Mesenchymal stem cell (in vitro differentiated cells and primary cell): ENCODE measurements around the gene BCL2L12.

Source experiments
- DNase-seq: peaks from one replicate; pipeline ENCODE4 v3.0.0-alpha.2; 2013
- H2AFZ ChIP-seq: one replicate; pipeline ENCODE4 v1.6.1; 2013; ENCODE audit warnings: low read depth, mild to moderate bottlenecking, control low read depth, inconsistent platforms, low read length, moderate library complexity
- H2AK5ac ChIP-seq: 2 replicates; pipeline ENCODE4 v1.6.1; 2013; ENCODE audit warnings: low read length, moderate library complexity, mild to moderate bottlenecking, inconsistent platforms; ENCODE audit not compliant: severe bottlenecking
- H2BK120ac ChIP-seq: one replicate; pipeline ENCODE4 v1.6.1; 2013; ENCODE audit warnings: low read depth, mild to moderate bottlenecking, inconsistent platforms, low read length, moderate library complexity
- H2BK12ac ChIP-seq, 2 experiments: one replicate each; pipeline ENCODE4 v1.6.1; 2013; ENCODE audit warnings: inconsistent platforms in 2 of 2, low read length in 2 of 2, mild to moderate bottlenecking in 2 of 2, moderate library complexity in 2 of 2, control low read depth in 1 of 2
- H2BK15ac ChIP-seq: one replicate; pipeline ENCODE4 v1.6.1; 2013; ENCODE audit warnings: mild to moderate bottlenecking, low read depth, inconsistent platforms; ENCODE audit not compliant: poor library complexity, severe bottlenecking
- H2BK5ac ChIP-seq: 2 replicates; pipeline ENCODE4 v1.6.1; 2013; ENCODE audit warnings: low read depth, mild to moderate bottlenecking, low read length, control low read depth, inconsistent platforms; ENCODE audit not compliant: poor library complexity, severe bottlenecking
- H3K14ac ChIP-seq, 2 experiments: one replicate each; pipeline ENCODE4 v1.6.1; 2013; ENCODE audit warnings: inconsistent platforms in 2 of 2, low read length in 2 of 2, control low read depth in 1 of 2, mild to moderate bottlenecking in 1 of 2, moderate library complexity in 1 of 2
- H3K18ac ChIP-seq, 2 experiments: one replicate each; pipeline ENCODE4 v1.6.1; 2013; ENCODE audit warnings: inconsistent platforms in 2 of 2, low read length in 2 of 2, control low read depth in 1 of 2, low read depth in 1 of 2, mild to moderate bottlenecking in 1 of 2
- H3K23ac ChIP-seq, 2 experiments: one replicate each; pipeline ENCODE4 v1.6.1; 2013; ENCODE audit warnings: inconsistent platforms in 2 of 2, low read length in 2 of 2, mild to moderate bottlenecking in 2 of 2, moderate library complexity in 2 of 2, control low read depth in 1 of 2
- H3K27ac ChIP-seq: 2 replicates; pipeline ENCODE4 v1.5.1; 2013; ENCODE audit warnings: mild to moderate bottlenecking, moderate library complexity, low read length, control low read depth, inconsistent platforms; ENCODE audit not compliant: poor library complexity, severe bottlenecking
- H3K27me3 ChIP-seq, 2 experiments: 2 replicates each; pipeline versions ENCODE4 v1.6.1 to v1.7.0; 2013; ENCODE audit warnings: low read length in 2 of 2, mild to moderate bottlenecking in 2 of 2, moderate library complexity in 2 of 2, control low read depth in 1 of 2, inconsistent platforms in 1 of 2; ENCODE audit not compliant: control insufficient read depth in 1 of 2, insufficient read depth in 1 of 2
- H3K36me3 ChIP-seq, 2 experiments: 2 replicates each; pipeline versions ENCODE4 v1.6.1 to v1.7.0; 2013; ENCODE audit warnings: low read length in 2 of 2, control low read depth in 1 of 2, inconsistent platforms in 1 of 2, low read depth in 1 of 2, mild to moderate bottlenecking in 1 of 2; ENCODE audit not compliant: insufficient read depth in 2 of 2, control insufficient read depth in 1 of 2
- H3K4ac ChIP-seq, 2 experiments: one replicate each; pipeline ENCODE4 v1.6.1; 2013; ENCODE audit warnings: inconsistent platforms in 2 of 2, low read length in 2 of 2, mild to moderate bottlenecking in 2 of 2, moderate library complexity in 2 of 2, control low read depth in 1 of 2, low read depth in 1 of 2
- H3K4me1 ChIP-seq: 2 replicates; pipeline ENCODE4 v1.6.1; 2013; ENCODE audit warnings: low read depth, low read length, control low read depth; ENCODE audit not compliant: control insufficient read depth, insufficient read depth
- H3K4me2 ChIP-seq: 2 replicates; pipeline ENCODE4 v1.6.1; 2013; ENCODE audit warnings: low read length, mild to moderate bottlenecking, inconsistent platforms; ENCODE audit not compliant: poor library complexity, severe bottlenecking
- H3K4me3 ChIP-seq, 2 experiments: 2 replicates each; pipeline versions ENCODE4 v1.5.1 to v1.7.0; 2013; ENCODE audit warnings: low read length in 2 of 2, mild to moderate bottlenecking in 2 of 2, control low read depth in 1 of 2, low read depth in 1 of 2; ENCODE audit not compliant: insufficient read depth in 1 of 2
- H3K79me1 ChIP-seq: replicated peaks from 2 replicates; pipeline ENCODE4 v1.6.1; 2013; ENCODE audit warnings: mild to moderate bottlenecking, control low read depth, low read length, inconsistent platforms; ENCODE audit not compliant: poor library complexity, severe bottlenecking
- H3K9ac ChIP-seq: 2 replicates; pipeline ENCODE4 v1.7.0; 2013; ENCODE audit warnings: mild to moderate bottlenecking, low read length, moderate library complexity
- H3K9me3 ChIP-seq: 2 replicates; pipeline ENCODE4 v1.7.0; 2013; ENCODE audit warnings: mild to moderate bottlenecking, low read length; ENCODE audit not compliant: control insufficient read depth
- H4K8ac ChIP-seq: one replicate; pipeline ENCODE4 v1.6.1; 2013; ENCODE audit warnings: inconsistent platforms, mild to moderate bottlenecking, low read length, moderate library complexity
- H4K91ac ChIP-seq: one replicate; pipeline ENCODE4 v1.6.1; 2013; ENCODE audit warnings: mild to moderate bottlenecking, low read length, inconsistent platforms
- WGBS: methylation state at CpG from one replicate; pipeline ENCODE4 v1.1.7; 2013; ENCODE audit warnings: mixed read lengths; 5-methylcytosine and 5-hydroxymethylcytosine counted together

Gene BCL2L12

DNA sequence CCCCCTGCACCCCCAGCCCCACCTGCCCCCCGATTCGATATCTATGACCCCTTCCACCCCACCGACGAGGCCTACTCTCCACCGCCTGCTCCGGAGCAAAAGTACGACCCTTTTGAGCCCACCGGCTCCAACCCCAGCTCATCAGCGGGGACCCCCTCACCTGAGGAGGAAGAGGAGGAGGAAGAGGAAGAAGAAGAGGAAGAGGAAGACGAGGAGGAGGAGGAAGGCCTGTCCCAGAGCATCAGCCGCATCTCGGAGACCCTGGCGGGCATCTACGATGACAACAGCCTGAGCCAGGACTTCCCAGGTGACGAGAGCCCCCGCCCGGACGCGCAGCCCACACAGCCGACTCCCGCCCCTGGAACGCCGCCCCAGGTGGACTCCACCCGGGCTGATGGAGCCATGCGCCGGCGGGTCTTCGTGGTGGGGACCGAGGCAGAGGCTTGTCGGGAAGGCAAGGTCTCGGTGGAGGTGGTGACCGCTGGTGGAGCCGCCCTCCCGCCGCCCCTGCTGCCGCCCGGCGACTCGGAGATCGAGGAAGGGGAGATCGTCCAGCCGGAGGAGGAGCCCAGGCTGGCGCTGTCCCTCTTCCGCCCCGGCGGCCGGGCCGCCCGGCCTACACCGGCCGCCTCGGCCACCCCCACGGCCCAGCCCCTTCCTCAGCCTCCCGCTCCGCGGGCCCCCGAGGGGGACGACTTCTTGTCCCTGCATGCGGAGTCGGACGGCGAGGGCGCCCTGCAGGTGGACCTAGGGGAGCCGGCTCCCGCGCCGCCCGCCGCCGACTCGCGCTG is 14.5 kb upstream of the BCL2L12 start:
- H3K79me1 ChIP-seq, result peaks cover 48% of the 10 kb centered on the region
- no peak for DNase-seq
- peaks cover 72 to 91% of the 10 kb centered on the region in 2 experiments for H3K36me3 ChIP-seq
- H2AFZ ChIP-seq, result no peak overlapping the region
- peaks cover 4% of the 10 kb centered on the region for H3K4me1 ChIP-seq
- H2BK5ac ChIP-seq, result no peak overlapping the region
- H2BK120ac ChIP-seq, result no peak overlapping the region
- no peak overlapping the region for H3K9ac ChIP-seq
- no peak overlapping the region for H2BK15ac ChIP-seq
- H3K27ac ChIP-seq, result no peak overlapping the region
- no peak overlapping the region for H4K8ac ChIP-seq
- H3K4me2 ChIP-seq, result no peak overlapping the region
- H3K4ac ChIP-seq, result no peak overlapping the region
- H3K27me3 ChIP-seq, result no peaks in the 10 kb centered on the region
- 98% methylated on average over 49 of the region's 72 CpGs for WGBS
- no peak overlapping the region for H3K14ac ChIP-seq
- H3K9me3 ChIP-seq, result no peaks in the 10 kb centered on the region
- no peak overlapping the region for H3K23ac ChIP-seq
- H3K4me3 ChIP-seq, result no peak overlapping the region
- no peak overlapping the region for H2AK5ac ChIP-seq
- no peak overlapping the region for H2BK12ac ChIP-seq
- H4K91ac ChIP-seq, result no peak overlapping the region
- no peak overlapping the region for H3K18ac ChIP-seq

DNA sequence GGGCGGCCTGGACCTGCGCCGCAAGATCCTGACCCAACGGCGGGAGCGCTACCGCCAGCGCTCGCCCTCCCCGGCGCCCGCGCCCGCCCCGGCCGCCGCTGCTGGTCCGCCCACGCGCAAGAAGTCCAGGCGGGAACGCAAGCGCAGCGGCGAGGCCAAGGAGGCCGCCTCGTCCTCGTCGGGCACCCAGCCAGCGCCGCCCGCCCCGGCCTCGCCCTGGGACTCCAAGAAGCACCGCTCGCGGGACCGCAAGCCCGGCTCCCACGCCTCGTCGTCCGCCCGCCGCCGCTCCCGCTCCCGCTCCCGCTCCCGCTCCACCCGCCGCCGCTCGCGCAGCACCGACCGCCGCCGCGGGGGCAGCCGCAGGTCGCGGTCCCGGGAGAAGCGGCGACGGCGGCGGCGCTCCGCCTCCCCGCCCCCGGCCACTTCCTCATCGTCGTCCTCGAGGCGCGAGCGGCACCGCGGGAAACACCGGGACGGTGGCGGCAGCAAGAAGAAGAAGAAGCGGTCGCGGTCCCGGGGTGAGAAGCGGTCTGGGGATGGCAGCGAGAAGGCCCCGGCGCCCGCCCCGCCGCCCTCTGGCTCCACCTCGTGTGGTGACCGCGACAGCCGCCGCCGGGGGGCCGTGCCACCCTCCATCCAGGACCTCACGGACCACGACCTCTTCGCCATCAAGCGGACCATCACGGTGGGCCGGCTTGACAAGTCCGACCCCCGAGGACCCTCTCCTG is 13.7 kb upstream of the BCL2L12 start:
- WGBS, result 98% methylated on average over 91 of the region's 110 CpGs
- no peak overlapping the region for H3K4ac ChIP-seq
- DNase-seq, result no peak

DNA sequence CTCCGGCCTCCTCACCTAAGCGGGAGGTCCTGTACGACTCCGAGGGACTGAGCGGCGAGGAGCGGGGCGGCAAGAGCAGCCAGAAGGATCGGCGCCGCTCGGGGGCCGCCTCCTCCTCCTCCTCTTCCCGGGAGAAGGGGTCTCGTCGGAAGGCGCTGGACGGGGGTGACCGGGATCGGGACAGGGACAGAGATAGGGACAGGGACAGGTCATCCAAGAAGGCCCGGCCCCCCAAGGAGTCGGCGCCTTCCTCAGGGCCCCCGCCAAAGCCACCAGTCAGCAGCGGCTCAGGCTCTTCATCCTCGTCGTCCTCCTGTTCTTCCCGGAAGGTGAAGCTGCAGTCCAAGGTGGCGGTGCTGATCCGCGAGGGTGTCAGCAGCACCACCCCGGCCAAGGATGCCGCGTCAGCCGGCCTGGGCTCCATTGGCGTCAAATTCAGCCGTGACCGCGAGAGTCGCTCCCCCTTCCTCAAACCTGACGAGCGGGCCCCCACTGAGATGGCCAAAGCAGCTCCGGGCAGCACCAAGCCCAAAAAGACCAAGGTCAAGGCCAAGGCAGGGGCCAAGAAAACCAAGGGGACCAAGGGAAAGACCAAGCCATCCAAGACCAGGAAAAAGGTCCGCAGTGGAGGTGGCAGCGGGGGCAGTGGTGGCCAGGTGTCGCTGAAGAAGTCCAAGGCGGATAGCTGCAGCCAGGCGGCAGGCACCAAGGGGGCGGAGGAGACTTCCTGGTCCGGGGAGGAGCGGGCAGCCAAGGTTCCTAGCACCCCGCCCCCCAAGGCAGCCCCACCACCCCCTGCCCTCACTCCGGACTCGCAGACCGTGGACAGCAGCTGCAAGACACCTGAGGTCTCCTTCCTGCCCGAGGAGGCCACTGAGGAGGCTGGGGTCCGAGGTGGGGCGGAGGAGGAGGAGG is 12.9 kb upstream of the BCL2L12 start:
- Histone ChIP-seq H3K9me3 (no peaks in the 10 kb centered on the region), H2BK12ac (no peak overlapping the region), H2BK120ac (no peak overlapping the region), H3K4me1 (peaks cover 4% of the 10 kb centered on the region), H3K14ac (no peak overlapping the region), H3K27ac (no peak overlapping the region), H3K4me2 (no peak overlapping the region), H3K4ac (no peak overlapping the region), H2AFZ (no peak overlapping the region), H3K23ac (no peak overlapping the region), H4K8ac (peak overlapping the region; percentile 32), H2BK15ac (no peak overlapping the region), H3K27me3 (no peaks in the 10 kb centered on the region), H4K91ac (no peak overlapping the region), H2BK5ac (no peak overlapping the region), H3K4me3 (no peak overlapping the region), H3K36me3 (peaks cover 70 to 91% of the 10 kb centered on the region in 2 experiments), H3K79me1 (peaks cover 49% of the 10 kb centered on the region), H3K9ac (no peak overlapping the region), H2AK5ac (no peak overlapping the region), H3K18ac (no peak overlapping the region)
- WGBS, result over 99% methylated on average over 56 of the region's 58 CpGs
- no peak for DNase-seq

More for the DNA sequence above, 13.7 kb upstream of the BCL2L12 start:
- peaks cover 72 to 91% of the 10 kb centered on the region in 2 experiments for H3K36me3 ChIP-seq
- H3K14ac ChIP-seq, result no peak overlapping the region
- H3K27me3 ChIP-seq, result no peaks in the 10 kb centered on the region
- no peak overlapping the region for H3K27ac ChIP-seq
- H3K79me1 ChIP-seq, result peaks cover 47% of the 10 kb centered on the region
- no peak overlapping the region for H2AFZ ChIP-seq
- no peak overlapping the region for H4K91ac ChIP-seq
- H2BK120ac ChIP-seq, result no peak overlapping the region
- H2AK5ac ChIP-seq, result no peak overlapping the region
- no peak overlapping the region for H2BK5ac ChIP-seq
- no peak overlapping the region for H2BK15ac ChIP-seq
- H3K4me1 ChIP-seq, result peaks cover 4% of the 10 kb centered on the region
- no peak overlapping the region for H3K23ac ChIP-seq
- no peak overlapping the region for H3K9ac ChIP-seq
- H3K9me3 ChIP-seq, result no peaks in the 10 kb centered on the region
- no peak overlapping the region for H2BK12ac ChIP-seq
- H3K4me3 ChIP-seq, result no peak overlapping the region
- no peak overlapping the region for H3K18ac ChIP-seq
- no peak overlapping the region for H4K8ac ChIP-seq
- no peak overlapping the region for H3K4me2 ChIP-seq
